Gastroesophageal sphincter (tissue), 2 donors: ENCODE measurements around the gene MBD2.

ENCODE experiments used
- POLR2A ChIP-seq, 2 donors: fragments of 450-650 bp; IDR thresholded peaks; one replicate each; pipeline ENCODE4 v1.6.1; 2017; ENCODE audit warnings: antibody characterized with exemption in 2 of 2, mild to moderate bottlenecking in 2 of 2, moderate library complexity in 1 of 2
- POLR2AphosphoS5 ChIP-seq: sonication (generic); formaldehyde crosslinking; IDR thresholded peaks from one replicate; pipeline ENCODE4 v1.6.1; 2017; ENCODE audit warnings: antibody characterized with exemption

DNA sequence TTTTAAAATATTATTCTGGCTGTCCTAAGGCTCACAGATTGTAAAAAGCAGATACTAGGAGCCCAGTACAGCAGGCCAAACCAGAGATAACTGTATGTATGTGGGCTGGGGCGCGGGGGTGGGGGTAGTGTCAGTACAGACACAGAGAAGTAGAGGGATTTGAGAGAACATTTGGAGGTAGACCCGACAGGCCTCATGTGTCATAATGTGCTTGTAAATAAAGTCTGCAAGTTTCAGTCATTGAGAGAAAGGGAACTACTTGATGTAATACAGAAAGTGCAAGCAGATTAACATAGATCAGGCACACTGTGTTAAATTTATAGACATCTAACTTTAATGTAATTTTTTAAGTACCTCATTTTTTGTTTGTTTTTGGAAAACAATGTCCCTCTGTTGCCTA is 37.4 kb upstream of the MBD2 start:
- TF ChIP-seq POLR2AphosphoS5: no peak
- no peak for TF ChIP-seq POLR2A (IDR thresholded peaks at IDR 0.05)
